ENCODE results near the gene GTF2A1L. TPM values are rescaled to one million over a fixed set of nuclear protein-coding genes. Genes with fewer than 3 reads are reported as not detected.

GTF2A1L gene
- total RNA-seq, 4 donors from 2014 or later: 1.1 to 2.4 TPM; not detected in 2

DNA sequence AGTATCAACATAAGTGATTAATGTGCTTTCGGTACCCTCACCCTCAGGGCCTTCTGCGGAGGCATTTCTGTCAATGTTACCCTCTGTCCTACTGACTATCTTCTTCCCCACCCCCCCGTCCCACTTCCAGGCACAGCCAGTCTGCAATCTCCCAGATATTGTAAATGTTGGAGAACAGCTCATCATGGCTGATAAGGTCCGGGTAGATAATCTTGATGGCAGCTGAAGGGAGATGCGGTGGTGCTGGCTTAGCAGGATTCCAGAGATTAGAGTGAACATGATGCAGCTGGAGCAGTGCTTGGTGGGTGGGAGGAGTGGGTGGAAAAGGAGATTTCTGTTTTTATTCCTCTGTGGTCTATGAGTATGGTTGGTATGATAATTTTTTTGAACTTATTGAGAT, 15.5 kb downstream of the GTF2A1L start:
- ATAC-seq (ENCODE audit: low FRiP score) (no peak), DNase-seq (ENCODE audit: low spot score) (no peak)
- no peak for TF ChIP-seq CTCF (IDR thresholded peaks at IDR 0.05)

- ATAC-seq (ENCODE audit: low FRiP score): no peak
- DNase-seq (ENCODE audit: low spot score): no peak
- TF ChIP-seq CTCF (IDR thresholded peaks at IDR 0.05): no peak
Measured at GRCh38 chr2:48635786-48636185, 18.1 kb downstream of the GTF2A1L start.

DNA sequence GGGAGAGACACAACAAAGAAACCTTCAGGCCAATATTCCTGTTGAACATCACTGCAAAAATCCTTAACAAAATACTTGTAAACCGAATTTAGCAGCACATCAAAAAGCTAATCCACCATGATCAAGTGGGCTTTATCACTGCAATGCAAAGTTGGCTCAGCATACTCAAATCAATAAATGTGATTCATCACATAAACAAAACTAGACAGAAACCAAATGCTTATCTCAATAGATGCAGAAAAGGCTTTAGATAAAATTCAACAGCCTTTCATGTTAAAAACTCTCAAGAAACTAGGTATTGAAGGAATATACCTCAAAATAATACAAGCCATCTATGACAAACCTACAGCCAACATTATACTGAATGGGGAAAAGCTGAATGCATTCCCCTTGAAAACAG, 20.6 kb downstream of the GTF2A1L start:
- no peak for ATAC-seq (ENCODE audit: low FRiP score)
- TF ChIP-seq CTCF (IDR thresholded peaks at IDR 0.05): no peak
- no peak for DNase-seq (ENCODE audit: low spot score)

DNA sequence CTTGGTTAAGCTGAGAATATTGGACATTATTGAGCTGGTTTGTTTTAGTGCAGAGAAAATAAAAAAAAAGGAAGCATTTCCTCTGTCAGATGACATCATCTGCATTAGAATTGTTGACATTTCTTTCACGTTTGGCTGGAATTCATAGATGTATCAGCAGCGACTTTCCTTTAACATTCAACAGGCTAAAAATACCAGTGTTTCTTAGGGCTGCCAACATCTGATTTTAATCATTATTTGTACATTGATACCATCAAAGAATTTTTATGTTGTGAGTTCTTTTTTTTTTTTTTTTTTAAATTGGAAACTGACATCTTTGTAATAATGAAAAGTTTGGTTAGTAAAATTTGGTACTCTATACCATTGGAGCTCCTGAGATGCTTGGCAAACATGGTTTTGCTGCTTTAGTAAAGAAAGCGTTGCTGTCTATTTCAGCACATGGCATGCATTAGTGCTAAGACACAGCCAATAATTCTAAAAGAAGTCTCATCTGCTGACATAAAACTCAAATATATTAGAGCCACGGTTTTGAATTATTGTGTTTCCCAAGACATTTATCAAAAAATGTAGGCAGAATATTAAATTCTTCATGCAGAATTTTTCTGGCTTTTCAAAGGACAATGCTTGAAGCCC, 33.6 kb downstream of the GTF2A1L start:
- DNase-seq (ENCODE audit: low spot score): no peak
- no peak for TF ChIP-seq CTCF (IDR thresholded peaks at IDR 0.05)
- no peak for ATAC-seq (ENCODE audit: low FRiP score)

DNA sequence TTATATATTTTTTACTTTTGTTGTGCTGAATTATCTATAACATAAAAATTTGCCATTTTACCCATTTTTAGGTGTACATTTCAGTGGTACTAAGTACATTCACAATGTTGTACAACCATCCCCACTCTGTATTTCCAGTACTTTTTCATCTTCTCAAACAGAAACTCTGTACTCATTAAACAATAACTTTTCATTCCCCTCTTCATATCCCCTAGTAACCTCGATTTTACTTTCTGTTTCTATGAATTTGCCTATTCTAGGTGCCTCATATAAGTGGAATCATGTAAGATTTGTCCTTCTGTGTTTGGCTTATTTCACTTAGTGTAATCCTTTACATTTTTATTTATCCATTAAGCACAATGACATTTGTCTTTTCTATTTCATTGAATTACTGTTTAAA, 51.3 kb downstream of the GTF2A1L start:
- no peak for TF ChIP-seq CTCF (IDR thresholded peaks at IDR 0.05)
- ATAC-seq (ENCODE audit: low FRiP score) (no peak), DNase-seq (ENCODE audit: low spot score) (no peak)

DNA sequence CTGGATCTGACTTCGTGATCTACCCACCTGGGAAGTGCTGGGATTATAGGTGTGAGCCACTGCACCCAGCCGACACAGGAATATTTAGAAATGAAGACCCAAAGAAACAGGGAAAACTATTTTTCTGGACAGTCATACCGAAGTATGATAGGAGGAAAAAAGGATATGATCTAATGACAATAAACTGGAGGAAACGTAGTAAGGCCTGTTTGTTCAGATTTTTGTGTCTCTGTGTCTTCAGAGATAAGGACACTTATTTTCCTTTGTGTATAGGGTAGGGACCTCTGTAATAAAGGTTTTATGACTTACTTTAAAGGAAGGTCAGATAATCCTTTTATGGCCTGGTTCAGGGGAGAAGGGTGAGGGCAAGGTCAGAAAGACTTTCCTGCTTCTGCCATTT, 55.9 kb downstream of the GTF2A1L start:
- ATAC-seq (ENCODE audit: low FRiP score) (no peak), DNase-seq (ENCODE audit: low spot score) (no peak)
- no peak for TF ChIP-seq CTCF (IDR thresholded peaks at IDR 0.05)

DNA sequence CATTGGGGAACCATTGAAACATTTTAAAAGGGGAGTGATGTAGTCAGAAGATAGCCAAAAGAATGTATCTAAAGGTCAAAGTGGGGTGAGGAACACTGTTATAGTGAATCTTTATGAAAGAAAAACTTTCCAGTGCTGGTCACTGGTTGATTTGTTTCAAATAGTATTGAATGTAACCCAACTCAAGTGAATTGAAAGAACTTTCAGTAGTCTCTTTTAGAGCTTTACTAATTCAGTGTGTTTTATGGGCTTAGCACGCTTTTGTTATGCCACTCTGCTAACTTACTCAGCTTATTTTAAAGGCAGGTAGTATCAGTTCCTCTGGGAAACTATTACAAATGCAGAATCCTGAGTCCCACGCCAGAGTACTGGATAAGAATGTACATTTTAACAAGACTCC, 57.3 kb downstream of the GTF2A1L start:
- no peak for DNase-seq (ENCODE audit: low spot score)
- ATAC-seq (ENCODE audit: low FRiP score): no peak
- TF ChIP-seq CTCF (IDR thresholded peaks at IDR 0.05): no peak
